ENCODE measurements around the gene VIL1.

GRCh38 chr2:218400930-218401881 is 17.7 kb upstream of the VIL1 start:
- no peak for TF ChIP-seq CTCF (conservative IDR thresholded peaks at IDR 0.05; ENCODE audit: low read depth, low read length)
- no peak for TF ChIP-seq EZH2 (IDR thresholded peaks at IDR 0.05; ENCODE audit: low read length, unreplicated experiment)
